NT2/D1 (cell line): ENCODE data around the gene IGF2R.

Experiments used
- YY1 ChIP-seq: IDR thresholded peaks from 2 replicates; pipeline ENCODE4 v1.6.1; 2011; ENCODE audit not compliant: insufficient read length, insufficient read depth
- ZNF274 ChIP-seq: IDR thresholded peaks from 2 replicates; pipeline ENCODE4 v1.6.1; 2011; ENCODE audit warnings: mild to moderate bottlenecking, low read depth, low read length

- TF ChIP-seq ZNF274 = no peak
- TF ChIP-seq YY1 = no peak
Observed at GRCh38 chr6:159955945-159956361, 12.9 kb upstream of the IGF2R start.
